ENCODE measurements around the gene DNPH1. TPM values are rescaled to one million over a fixed set of nuclear protein-coding genes. Genes with fewer than 3 reads are reported as not detected.

Gene DNPH1
- total and polyA plus RNA-seq, 2 of the 8 experiments (the other 6 are each of a cell fraction or from before 2014, with no cell fraction given) = 33.9 to 134 TPM

- TF ChIP-seq CBX5 (IDR thresholded peaks at IDR 0.05; ENCODE audit: low read depth, low read length) (no peak), EP300 (IDR thresholded peaks at IDR 0.05; ENCODE audit: borderline replicate concordance in 1 of 2, low read depth in 2 of 2, low read length in 2 of 2) (0 out of 3 replicates have a peak, but pooled peaks of 1 of the 2 experiments have one; percentile 50), KDM5A (IDR thresholded peaks at IDR 0.05; ENCODE audit: low read length) (no peak), MAX (IDR thresholded peaks at IDR 0.05) (peak; percentile 36), SP4 (IDR thresholded peaks at IDR 0.05; ENCODE audit: low read length) (0 out of 2 replicates have a peak, but pooled peaks have one; percentile 33), TAF7 (optimal IDR thresholded peaks at IDR 0.05; ENCODE audit: borderline replicate concordance, low read depth, low read length) (no peak), EZH2 (IDR thresholded peaks at IDR 0.05; ENCODE audit: low read depth, low read length, severe bottlenecking) (no peak), CTBP2 (IDR thresholded peaks at IDR 0.05; ENCODE audit: borderline replicate concordance, insufficient read depth, insufficient read length, low read length) (no peak), YY1 (IDR thresholded peaks at IDR 0.05; ENCODE audit: low read depth, low read length) (no peak; the same call in 1 of the 2 replicates), BRCA1 (IDR thresholded peaks at IDR 0.05; ENCODE audit: low read depth, low read length) (no peak), USF2 (IDR thresholded peaks at IDR 0.05; ENCODE audit: low read length) (peak; percentile 55; the same call in 1 of the 2 replicates), RXRA (IDR thresholded peaks at IDR 0.05; ENCODE audit: insufficient read depth, low read depth, low read length) (no peak), SP1 (IDR thresholded peaks at IDR 0.05; ENCODE audit: low read depth, low read length) (peak; percentile 43; the same call in 1 of the 2 replicates), RNF2 (IDR thresholded peaks at IDR 0.05; ENCODE audit: borderline replicate concordance, low read depth, low read length, missing control alignments, poor library complexity, severe bottlenecking) (no peak), TCF12 (IDR thresholded peaks at IDR 0.05; ENCODE audit: low read depth, low read length) (no peak), MAFK (IDR thresholded peaks at IDR 0.05; ENCODE audit: low read depth, low read length) (no peak), CHD1 (IDR thresholded peaks at IDR 0.05; ENCODE audit: low read depth, low read length) (peak; percentile 56; the same call in 1 of the 2 replicates), ATF3 (IDR thresholded peaks at IDR 0.05; ENCODE audit: insufficient read depth, low read depth, low read length) (no peak), SAP30 (IDR thresholded peaks at IDR 0.05; ENCODE audit: insufficient read depth, insufficient replicate concordance, low read length) (no peak), JUND (IDR thresholded peaks at IDR 0.05; ENCODE audit: low read length) (no peak), ZNF274 (IDR thresholded peaks at IDR 0.05; ENCODE audit: borderline replicate concordance, extremely low read depth, low read length) (no peak)
These were observed 17.2 kb upstream of the DNPH1 start (continued) for GRCh38 chr6:43246301-43247113.
